ENCODE data around the gene TMEM154. TPM values are rescaled to one million over a fixed set of nuclear protein-coding genes. Genes with fewer than 3 reads are reported as not detected.

TMEM154 gene
- total and polyA plus RNA-seq, 7 experiments from 2014 or later: 21.3 to 46.8 (median 36.9) TPM

- DNase-seq (no peak), ATAC-seq (no peak)
- CTCF ChIA-PET: interaction anchor here (0.6 to 1.1 kb wide), 2 partner anchors 79 to 1488 kb away, joined by 3 read pairs; no protein-coding TSS in a partner anchor
- Histone ChIP-seq H3K9me3 (ENCODE audit: control insufficient read depth in 2 of 3, low read length in 3 of 3) (no peaks in the 10 kb centered on the region), H3K27me3 (ENCODE audit: control insufficient read depth in 2 of 2, insufficient read depth in 2 of 2, low read length in 2 of 2) (no peaks in the 10 kb centered on the region), H3K4me1 (ENCODE audit: control insufficient read depth in 2 of 2, insufficient read depth in 2 of 2, low read length in 2 of 2) (peaks cover 0 to 3% of the 10 kb centered on the region in 2 donors), H3K4me3 (ENCODE audit: low read length) (no peak overlapping the region), H3K36me3 (ENCODE audit: control insufficient read depth in 2 of 3, insufficient read depth in 3 of 3, low read length in 3 of 3) (no peaks in the 10 kb centered on the region), H3K27ac (ENCODE audit: low read depth, low read length) (no peak overlapping the region)
- H3K27me3 Mint-ChIP-seq: peaks cover 0 to 21% (median 0%) of the 10 kb centered on the region in 5 donors
- H3K27ac Mint-ChIP-seq: peak overlapping the region in 1 of 9 donors; percentile 47
- no peak overlapping the region for H3K4me3 Mint-ChIP-seq
- peaks cover 0 to 5% (median 0%) of the 10 kb centered on the region in 11 donors for H3K9me3 Mint-ChIP-seq
- intact Hi-C loops (cut with micrococcal nuclease): no loop called here
- POLR2A ChIA-PET: no interaction called here
- H3K4me1 Mint-ChIP-seq: peaks cover 0 to 4% (median 0%) of the 10 kb centered on the region in 7 donors
- no peaks in the 10 kb centered on the region for H3K36me3 Mint-ChIP-seq
Measured at GRCh38 chr4:152579916-152580315, 99.9 kb downstream of the TMEM154 start.

- no peak for DNase-seq
- peaks cover 0 to 27% (median 0%) of the 10 kb centered on the region in 5 donors for H3K27me3 Mint-ChIP-seq
- POLR2A ChIA-PET: interaction anchor here (1.9 kb wide), 1 partner anchor 42 kb away, joined by 6 read pairs; no protein-coding TSS in a partner anchor
Measured at GRCh38 chr4:152579107-152579764, 100.6 kb downstream of the TMEM154 start.

GRCh38 chr4:152578670-152579069 is 101.1 kb downstream of the TMEM154 start:
- Histone ChIP-seq H3K4me1 (ENCODE audit: control insufficient read depth in 2 of 2, insufficient read depth in 2 of 2, low read length in 2 of 2) (no peaks in the 10 kb centered on the region), H3K27me3 (ENCODE audit: control insufficient read depth in 2 of 2, insufficient read depth in 2 of 2, low read length in 2 of 2) (no peaks in the 10 kb centered on the region), H3K36me3 (ENCODE audit: control insufficient read depth in 2 of 3, insufficient read depth in 3 of 3, low read length in 3 of 3) (no peaks in the 10 kb centered on the region), H3K4me3 (ENCODE audit: low read length) (no peak overlapping the region), H3K9me3 (ENCODE audit: control insufficient read depth in 2 of 3, low read length in 3 of 3) (no peaks in the 10 kb centered on the region), H3K27ac (ENCODE audit: low read depth, low read length) (no peak overlapping the region)
- Mint-ChIP-seq H3K36me3 (no peaks in the 10 kb centered on the region), H3K4me3 (no peak overlapping the region), H3K9me3 (peaks cover 0 to 5% (median 0%) of the 10 kb centered on the region in 11 donors), H3K27ac (no peak overlapping the region), H3K4me1 (peaks cover 0 to 4% (median 0%) of the 10 kb centered on the region in 7 donors), H3K27me3 (peaks cover 0 to 31% (median 0%) of the 10 kb centered on the region in 5 donors)
- no peak for ATAC-seq
- POLR2A ChIA-PET: interaction anchor here (1.9 kb wide), 1 partner anchor 42 kb away, joined by 6 read pairs; no protein-coding TSS in a partner anchor
- CTCF ChIA-PET: interaction anchor here (0.5 to 0.6 kb wide), 2 partner anchors 53 to 784 kb away, joined by 3 to 5 read pairs; no protein-coding TSS in a partner anchor
- no peak for DNase-seq
- intact Hi-C loops (cut with micrococcal nuclease): no loop called here

More at GRCh38 chr4:152579107-152579764, 100.6 kb downstream of the TMEM154 start:
- Histone ChIP-seq H3K9me3 (ENCODE audit: control insufficient read depth in 2 of 3, low read length in 3 of 3) (no peaks in the 10 kb centered on the region), H3K36me3 (ENCODE audit: control insufficient read depth in 2 of 3, insufficient read depth in 3 of 3, low read length in 3 of 3) (no peaks in the 10 kb centered on the region), H3K27ac (ENCODE audit: low read depth, low read length) (no peak overlapping the region), H3K4me1 (ENCODE audit: control insufficient read depth in 2 of 2, insufficient read depth in 2 of 2, low read length in 2 of 2) (no peaks in the 10 kb centered on the region), H3K27me3 (ENCODE audit: control insufficient read depth in 2 of 2, insufficient read depth in 2 of 2, low read length in 2 of 2) (no peaks in the 10 kb centered on the region), H3K4me3 (ENCODE audit: low read length) (no peak overlapping the region)
- intact Hi-C loops (cut with micrococcal nuclease): no loop called here
- Mint-ChIP-seq H3K4me3 (no peak overlapping the region), H3K4me1 (peaks cover 0 to 4% (median 0%) of the 10 kb centered on the region in 7 donors), H3K36me3 (no peaks in the 10 kb centered on the region), H3K9me3 (peaks cover 0 to 5% (median 0%) of the 10 kb centered on the region in 11 donors), H3K27ac (no peak overlapping the region)
- no peak for ATAC-seq
- CTCF ChIA-PET: interaction anchor here (0.6 to 1.1 kb wide), 2 partner anchors 53 to 78 kb away, joined by 3 read pairs; no protein-coding TSS in a partner anchor

DNA sequence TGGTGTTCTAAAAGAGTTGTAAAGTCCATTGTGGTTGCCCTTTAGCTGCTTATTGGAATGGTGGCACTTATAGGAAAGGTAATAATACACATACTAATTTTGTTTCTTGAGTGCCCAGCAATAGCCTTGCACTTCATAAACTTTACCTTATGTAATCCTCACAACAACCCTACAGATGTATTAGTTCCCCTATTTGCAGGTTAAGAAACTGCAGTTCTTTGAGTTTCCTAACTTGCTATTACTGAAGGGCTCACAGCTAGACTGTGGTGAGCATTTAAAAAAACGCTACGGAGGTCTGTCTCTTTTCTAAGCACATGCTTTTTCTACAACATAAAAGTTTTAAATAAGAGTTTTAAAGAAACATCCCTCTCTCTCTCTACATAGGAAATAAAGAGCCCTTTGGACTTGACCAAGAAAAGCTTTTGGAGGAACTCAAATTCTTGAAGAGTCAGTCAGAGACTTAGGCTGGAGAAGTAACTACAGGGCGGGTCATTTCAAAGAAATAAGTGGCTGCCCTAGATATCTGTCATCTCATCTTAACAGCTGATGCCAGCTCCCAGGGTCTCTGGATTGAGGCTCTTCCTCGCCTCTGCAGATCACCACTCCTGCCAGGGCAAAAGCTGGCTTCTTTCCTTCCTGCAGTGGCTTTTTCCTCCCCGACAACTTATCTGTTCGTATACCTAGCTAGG is 101.9 kb downstream of the TMEM154 start:
- Histone ChIP-seq H3K27ac (ENCODE audit: low read depth, low read length) (no peak overlapping the region), H3K4me1 (ENCODE audit: control insufficient read depth in 2 of 2, insufficient read depth in 2 of 2, low read length in 2 of 2) (no peaks in the 10 kb centered on the region), H3K27me3 (ENCODE audit: control insufficient read depth in 2 of 2, insufficient read depth in 2 of 2, low read length in 2 of 2) (no peaks in the 10 kb centered on the region), H3K36me3 (ENCODE audit: control insufficient read depth in 2 of 3, insufficient read depth in 3 of 3, low read length in 3 of 3) (no peaks in the 10 kb centered on the region), H3K9me3 (ENCODE audit: control insufficient read depth in 2 of 3, low read length in 3 of 3) (no peaks in the 10 kb centered on the region), H3K4me3 (ENCODE audit: low read length) (no peak overlapping the region)
- Mint-ChIP-seq H3K4me3 (no peak overlapping the region), H3K27ac (no peak overlapping the region), H3K27me3 (peaks cover 0 to 32% (median 0%) of the 10 kb centered on the region in 5 donors), H3K4me1 (peaks cover 0 to 8% (median 0%) of the 10 kb centered on the region in 7 donors), H3K36me3 (no peaks in the 10 kb centered on the region), H3K9me3 (peaks cover 0 to 3% (median 0%) of the 10 kb centered on the region in 11 donors)
- POLR2A ChIA-PET: interaction anchor here (1.9 kb wide), 1 partner anchor 41 kb away, joined by 6 read pairs; no protein-coding TSS in a partner anchor
- intact Hi-C loops (cut with micrococcal nuclease): no loop called here
- ATAC-seq (peak; percentile 66), DNase-seq (no peak)
- CTCF ChIA-PET: interaction anchor here (0.5 to 0.7 kb wide), 3 partner anchors 10 to 785 kb away, joined by 3 to 5 read pairs (median 3); no protein-coding TSS in a partner anchor

GRCh38 chr4:152575533-152575932 is 104.3 kb downstream of the TMEM154 start:
- Histone ChIP-seq H3K9me3 (ENCODE audit: control insufficient read depth in 2 of 3, low read length in 3 of 3) (no peaks in the 10 kb centered on the region), H3K27me3 (ENCODE audit: control insufficient read depth in 2 of 2, insufficient read depth in 2 of 2, low read length in 2 of 2) (no peaks in the 10 kb centered on the region), H3K4me1 (ENCODE audit: control insufficient read depth in 2 of 2, insufficient read depth in 2 of 2, low read length in 2 of 2) (no peaks in the 10 kb centered on the region), H3K4me3 (ENCODE audit: low read length) (no peak overlapping the region), H3K27ac (ENCODE audit: low read depth, low read length) (no peak overlapping the region), H3K36me3 (ENCODE audit: control insufficient read depth in 2 of 3, insufficient read depth in 3 of 3, low read length in 3 of 3) (no peaks in the 10 kb centered on the region)
- Mint-ChIP-seq H3K27me3 (peaks cover 0 to 37% (median 0%) of the 10 kb centered on the region in 5 donors), H3K36me3 (peaks cover 0 to under 1% (median 0%) of the 10 kb centered on the region in 5 donors), H3K4me1 (peaks cover 0 to 4% (median 0%) of the 10 kb centered on the region in 7 donors), H3K4me3 (no peak overlapping the region), H3K27ac (no peak overlapping the region), H3K9me3 (peaks cover 0 to 3% (median 0%) of the 10 kb centered on the region in 11 donors)
- no peak for ATAC-seq
- ChIA-PET POLR2A (no interaction called here), CTCF (no interaction called here)
- intact Hi-C loops (cut with micrococcal nuclease): no loop called here
- no peak for DNase-seq

- peaks cover 0 to 5% (median 0%) of the 10 kb centered on the region in 11 donors for H3K9me3 Mint-ChIP-seq
- peaks cover 0 to 37% (median 0%) of the 10 kb centered on the region in 5 donors for H3K27me3 Mint-ChIP-seq
- Histone ChIP-seq H3K4me1 (ENCODE audit: control insufficient read depth in 2 of 2, insufficient read depth in 2 of 2, low read length in 2 of 2) (no peaks in the 10 kb centered on the region), H3K9me3 (ENCODE audit: control insufficient read depth in 2 of 3, low read length in 3 of 3) (no peaks in the 10 kb centered on the region), H3K4me3 (ENCODE audit: low read length) (no peak overlapping the region), H3K36me3 (ENCODE audit: control insufficient read depth in 2 of 3, insufficient read depth in 3 of 3, low read length in 3 of 3) (no peaks in the 10 kb centered on the region), H3K27ac (ENCODE audit: low read depth, low read length) (no peak overlapping the region), H3K27me3 (ENCODE audit: control insufficient read depth in 2 of 2, insufficient read depth in 2 of 2, low read length in 2 of 2) (no peaks in the 10 kb centered on the region)
- ChIA-PET CTCF (no interaction called here), POLR2A (no interaction called here)
- peaks cover 0 to 3% (median 0%) of the 10 kb centered on the region in 5 donors for H3K36me3 Mint-ChIP-seq
- peaks cover 0 to 4% (median 0%) of the 10 kb centered on the region in 7 donors for H3K4me1 Mint-ChIP-seq
- no peak for ATAC-seq
- DNase-seq: no peak
- no peak overlapping the region for H3K4me3 Mint-ChIP-seq
- H3K27ac Mint-ChIP-seq: no peak overlapping the region
- intact Hi-C loops (cut with micrococcal nuclease): loop anchor here in 1 of 2 donors (5.0 kb wide), 1 partner anchor 37 kb away; the partner anchor contains the start of gene FBXW7
Measured at GRCh38 chr4:152573861-152574260, 105.9 kb downstream of the TMEM154 start.

All from naive thymus-derived CD4-positive, alpha-beta T cell (primary cell).